Adrenal gland (tissue), 12 donors: Measurements from ENCODE around the gene NECAB3. TPM values are rescaled to one million over a fixed set of nuclear protein-coding genes. Genes with fewer than 3 reads are reported as not detected.

ENCODE experiments used
- DNase-seq, 7 donors: peaks; one replicate each; pipeline ENCODE4 v3.0.0-alpha.2; 2019 to 2020
- H3K27ac ChIP-seq, 5 donors: fragments of 200-600 bp; sonication (generic) in 4 of 5; 1 replicate in 3 of 5; 2 replicates in 2 of 5; pipeline versions ENCODE4 v1.5.1 to v1.8.0; 2016 to 2020; ENCODE audit warnings: mild to moderate bottlenecking in 1 of 5
- H3K27me3 ChIP-seq: fragments of 200-600 bp; 2 replicates; pipeline ENCODE4 v1.8.0; 2021
- H3K36me3 ChIP-seq, 2 donors: fragments of 200-600 bp; replicated peaks in 1 of 2; 1 replicate in 1 of 2; 2 replicates in 1 of 2; pipeline versions ENCODE4 v1.5.1 to v1.8.0; 2018 to 2022
- H3K4me1 ChIP-seq, 2 donors: fragments of 200-600 bp; replicated peaks in 1 of 2; 1 replicate in 1 of 2; 2 replicates in 1 of 2; pipeline versions ENCODE4 v1.5.1 to v1.8.0; 2018 to 2021
- H3K4me3 ChIP-seq, 4 donors: fragments of 200-600 bp; sonication (generic) in 3 of 4; one replicate each; pipeline ENCODE4 v1.5.1; 2016 to 2018
- H3K9me3 ChIP-seq, 3 donors: fragments of 200-600 bp; sonication (generic) in 1 of 3; replicated peaks in 1 of 3; 1 replicate in 2 of 3; 2 replicates in 1 of 3; pipeline versions ENCODE4 v1.5.1 to v1.8.0; 2016 to 2021
- POLR2A ChIP-seq, 2 donors: fragments of 450-650 bp; IDR thresholded peaks; one replicate each; pipeline ENCODE4 v1.6.1; 2017; ENCODE audit warnings: antibody characterized with exemption in 2 of 2, mild to moderate bottlenecking in 2 of 2, moderate library complexity in 1 of 2
- WGBS, 4 donors: extraction: QIAGEN DNeasy Blood & Tissue Kit in 2 of 4; methylation state at CpG; one replicate each; pipeline versions ENCODE4 v1.1.5 to v1.1.7; 2013 to 2017; 5-methylcytosine and 5-hydroxymethylcytosine counted together
- intact Hi-C, 2 donors: fragments of 100-400 bp; cut with DNase I; formaldehyde crosslinking; loops; one replicate each; pipeline versions ENCODE4 v1.14.1 to v1.15.0; 2022 to 2023
- polyA plus RNA-seq, 3 donors: library from polyadenylated mRNA; stranded (reverse); fragments of 200-250 nt in 2 of 3; fragments of 350-450 nt in 1 of 3; fragmentation: Illumina TruSeq in 1 of 3; extraction: RNeasy Lipid Tissue Mini Kit (QIAGEN cat#74804) in 1 of 3; gene quantifications; one replicate each; pipeline ENCODE4 v1.2.3, GENCODE V29; 2013 to 2014
- total RNA-seq, 9 donors: library from RNA; depleted of rRNA in 4 of 9; stranded (reverse); fragments of >200 nt in 4 of 9; fragments of 120-200 nt in 1 of 9; fragmentation: NEBNext Ultra II Directional in 1 of 9; extraction: Animal tissue kit (Norgen Biotek cat#: 25700) in 1 of 9; gene quantifications; one replicate each; pipeline versions ENCODE4 v1.1.0 to v1.2.4, GENCODE V29; 2013 to 2023
- TF ChIP-seq, protein P1 (sequence below), 6 experiments: fragments of 450-650 bp in 4 of 6; fragments of 200-600 bp in 2 of 6; sonication (generic) in 1 of 6; IDR thresholded peaks; 1 replicate in 5 of 6; 2 replicates in 1 of 6; pipeline versions ENCODE4 v1.5.1 to v1.8.0; 2016 to 2021; ENCODE audit warnings: antibody characterized with exemption in 6 of 6, mild to moderate bottlenecking in 2 of 6, moderate library complexity in 1 of 6
- donor health status: healthy with polysubstance abuse.
- donor health status: Bipolar disorder and iron deficiency.
- donor health status: DM: yes; HTN: yes; CAD: no.
- donor health status: DM: no; HTN: no; CAD: no.
- donor health status: DM: no; HTN: no; CAD: no.
- donor health status: DM: yes; HTN: yes; CAD: no.

Gene NECAB3
- total and polyA plus RNA-seq, 12 donors: 23.4 to 279 (median 142) TPM

DNA sequence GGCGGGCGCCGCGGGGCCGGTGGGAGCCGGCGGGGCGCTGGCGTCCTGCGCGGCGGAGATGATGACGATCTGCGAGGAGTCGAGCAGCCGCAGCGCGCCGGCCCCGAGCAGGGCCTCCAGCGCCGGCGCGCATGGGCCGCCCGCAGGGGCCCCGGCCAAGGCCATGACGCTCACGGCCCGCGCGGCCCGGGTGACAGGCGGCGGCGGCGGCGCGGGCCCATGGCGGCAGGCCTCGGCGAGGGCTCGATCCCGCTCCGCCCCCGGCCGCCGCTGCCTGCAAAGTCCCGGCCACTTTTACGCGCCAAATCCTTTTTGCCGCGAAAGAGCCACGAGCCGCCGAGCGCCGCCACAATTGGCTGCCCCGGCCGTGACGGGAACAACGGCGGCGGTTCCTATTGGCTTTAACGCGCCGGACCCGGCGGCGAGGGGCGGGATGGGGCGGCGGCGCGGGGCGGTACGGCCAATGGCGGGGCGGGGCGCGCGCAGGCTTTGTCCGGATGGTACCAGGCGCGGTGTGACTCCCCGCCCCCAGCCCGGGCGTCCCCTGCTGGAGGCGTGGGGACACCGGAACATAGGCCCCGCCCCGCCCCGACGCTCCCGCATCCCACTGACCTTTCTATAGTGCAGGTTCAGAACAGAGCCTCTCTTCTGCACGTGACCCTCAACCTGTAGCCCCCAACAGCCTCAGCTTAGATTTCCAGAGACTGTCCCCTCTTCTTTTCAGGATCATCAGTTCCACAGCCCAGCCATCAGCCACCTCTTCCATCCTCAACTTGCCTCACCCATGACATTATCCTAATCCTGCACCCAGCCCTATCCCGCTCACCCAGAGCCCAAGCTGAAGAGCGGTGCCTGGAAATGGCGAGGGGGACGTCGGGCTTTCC, 12.1 kb upstream of the NECAB3 start, which contains the start of gene E2F1:
TSS of gene E2F1 (minus strand) at position 286 of the 884 bp plus-strand sequence. CDS start at position 165, 121 bp downstream.
- Histone ChIP-seq H3K4me3 (peak within 1 kb of the TSS in 1 of 4 donors; percentile 49), H3K36me3 (no peaks in the 10 kb centered on the region), H3K27ac (peak within 1 kb of the TSS in 3 of 5 donors; percentile 8 to 75 (median 47)), H3K9me3 (no peaks in the 10 kb centered on the region), H3K27me3 (no peaks in the 10 kb centered on the region), H3K4me1 (peaks cover 25 to 39% of the 10 kb centered on the region in 2 donors)
- TF ChIP-seq POLR2A (IDR thresholded peaks at IDR 0.05): peak in 1 of 2 donors; percentile 53
- TF ChIP-seq, protein P1, sequence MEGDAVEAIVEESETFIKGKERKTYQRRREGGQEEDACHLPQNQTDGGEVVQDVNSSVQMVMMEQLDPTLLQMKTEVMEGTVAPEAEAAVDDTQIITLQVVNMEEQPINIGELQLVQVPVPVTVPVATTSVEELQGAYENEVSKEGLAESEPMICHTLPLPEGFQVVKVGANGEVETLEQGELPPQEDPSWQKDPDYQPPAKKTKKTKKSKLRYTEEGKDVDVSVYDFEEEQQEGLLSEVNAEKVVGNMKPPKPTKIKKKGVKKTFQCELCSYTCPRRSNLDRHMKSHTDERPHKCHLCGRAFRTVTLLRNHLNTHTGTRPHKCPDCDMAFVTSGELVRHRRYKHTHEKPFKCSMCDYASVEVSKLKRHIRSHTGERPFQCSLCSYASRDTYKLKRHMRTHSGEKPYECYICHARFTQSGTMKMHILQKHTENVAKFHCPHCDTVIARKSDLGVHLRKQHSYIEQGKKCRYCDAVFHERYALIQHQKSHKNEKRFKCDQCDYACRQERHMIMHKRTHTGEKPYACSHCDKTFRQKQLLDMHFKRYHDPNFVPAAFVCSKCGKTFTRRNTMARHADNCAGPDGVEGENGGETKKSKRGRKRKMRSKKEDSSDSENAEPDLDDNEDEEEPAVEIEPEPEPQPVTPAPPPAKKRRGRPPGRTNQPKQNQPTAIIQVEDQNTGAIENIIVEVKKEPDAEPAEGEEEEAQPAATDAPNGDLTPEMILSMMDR (IDR thresholded peaks at IDR 0.05): peak; percentile 16 to 52 (median 40)
- intact Hi-C loops: no loop called here
- peak; percentile 95 to 98 (median 96) for DNase-seq
- WGBS, 4 donors: 3 to 11% (median 6%) methylated on average over 17 to 100 of the region's 101 CpGs

DNA sequence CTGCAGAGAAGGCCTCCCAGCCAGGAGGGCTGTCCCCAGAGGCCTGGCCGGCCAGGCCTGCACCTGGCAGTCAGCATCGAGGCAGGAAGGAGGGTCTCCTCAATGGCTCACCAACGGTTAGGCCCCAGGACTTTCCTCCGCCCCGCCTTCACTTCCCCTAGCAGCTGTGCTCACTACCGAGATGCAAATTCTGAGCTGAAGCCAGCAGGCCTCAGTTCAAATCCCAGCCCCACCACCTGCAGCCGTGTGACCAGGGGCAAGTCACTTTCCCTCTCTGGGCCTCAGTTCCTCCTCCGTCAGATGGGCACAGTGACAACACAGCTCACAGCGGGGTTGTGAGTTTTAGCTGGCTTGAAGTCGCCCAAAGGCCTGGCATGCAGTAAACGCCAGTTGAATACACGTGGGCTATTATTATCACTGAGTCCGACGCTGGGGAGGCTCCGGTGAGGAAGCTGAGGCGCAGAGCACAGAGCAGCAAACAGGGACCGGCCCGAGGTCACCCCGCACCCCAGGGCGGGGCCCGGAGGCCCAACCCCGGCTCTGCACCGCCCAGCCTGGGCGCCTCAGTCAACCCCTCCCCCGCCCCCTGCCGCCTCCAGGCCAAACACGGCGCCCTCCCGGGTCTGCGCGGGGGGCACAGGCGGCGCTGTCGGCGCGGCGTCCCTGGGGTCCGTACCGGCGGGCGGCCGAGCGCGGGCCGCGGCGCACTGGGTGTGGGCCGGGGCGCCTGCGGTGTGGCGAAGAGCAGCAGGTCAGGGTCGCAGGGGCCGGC, 11.3 kb upstream of the NECAB3 start:
- TF ChIP-seq, protein P1 (IDR thresholded peaks at IDR 0.05): no peak
- no peak for TF ChIP-seq POLR2A (IDR thresholded peaks at IDR 0.05)
- H3K27ac ChIP-seq: peak overlapping the region in 1 of 5 donors; percentile 75
- intact Hi-C loops: no loop called here

DNA sequence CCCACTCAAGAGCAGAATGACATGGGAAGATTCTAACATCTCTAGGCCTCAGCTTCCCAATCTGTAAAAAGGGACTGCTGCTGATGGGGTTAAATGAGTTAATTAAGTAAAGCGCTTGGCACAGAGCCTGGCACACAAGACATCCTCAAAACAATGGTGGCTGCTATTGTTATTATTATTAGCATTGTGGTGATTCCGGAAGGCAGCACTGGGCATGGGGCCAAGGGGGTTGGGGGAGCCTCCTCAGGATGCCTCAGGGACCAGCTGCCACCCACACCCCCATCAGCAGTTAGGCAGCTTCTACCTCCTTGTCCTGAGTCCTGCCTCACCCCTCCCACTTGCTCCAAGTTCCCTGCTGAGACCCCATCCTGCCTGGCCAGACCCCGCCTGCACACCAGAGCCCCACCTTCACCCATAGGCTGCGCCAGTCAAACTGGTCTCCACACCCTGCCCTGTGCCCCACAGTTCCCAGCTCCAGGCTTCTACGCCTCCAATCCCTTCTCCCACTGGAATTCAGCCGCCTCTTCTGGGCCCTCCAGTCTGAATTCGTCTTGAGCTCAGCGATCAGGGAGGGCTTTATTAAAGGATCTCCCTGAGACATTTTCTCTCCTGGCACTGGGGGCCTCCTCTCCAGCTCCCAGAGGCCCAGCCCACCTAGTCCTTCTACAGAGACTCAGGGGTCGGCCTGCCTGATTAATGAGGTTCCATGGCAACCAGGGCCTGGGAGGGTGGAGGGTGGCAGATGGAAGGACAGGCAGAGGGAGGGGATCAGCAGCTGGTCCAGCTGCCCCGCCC, 10.5 kb upstream of the NECAB3 start:
- Histone ChIP-seq H3K27me3 (no peaks in the 10 kb centered on the region), H3K4me1 (peaks cover 20 to 30% of the 10 kb centered on the region in 2 donors), H3K27ac (no peak overlapping the region), H3K9me3 (no peaks in the 10 kb centered on the region), H3K36me3 (no peaks in the 10 kb centered on the region), H3K4me3 (peak overlapping the region in 1 of 4 donors; percentile 49)
- DNase-seq: peak in 1 of 7 donors; percentile 60
- no peak for TF ChIP-seq POLR2A (IDR thresholded peaks at IDR 0.05)
- TF ChIP-seq, protein P1 (IDR thresholded peaks at IDR 0.05): no peak
- intact Hi-C loops: loop anchor here in 1 of 2 donors (5.0 kb wide), 1 partner anchor 38 kb away; the partner anchor contains the start of gene PXMP4
- 45 to 65% (median 50%) methylated on average over 9 to 10 of the region's 10 CpGs for WGBS, 4 donors

More for the DNA sequence above, 11.3 kb upstream of the NECAB3 start:
- no peaks in the 10 kb centered on the region for H3K9me3 ChIP-seq
- H3K4me3 ChIP-seq: peak overlapping the region in 1 of 4 donors; percentile 49
- no peaks in the 10 kb centered on the region for H3K36me3 ChIP-seq
- peak in 2 of 7 donors; percentile 51 to 58 for DNase-seq
- 2 to 19% (median 6%) methylated on average over 4 to 53 of the region's 53 CpGs for WGBS, 4 donors
- peaks cover 25 to 38% of the 10 kb centered on the region in 2 donors for H3K4me1 ChIP-seq
- no peaks in the 10 kb centered on the region for H3K27me3 ChIP-seq
